GM13976 (cell line): ENCODE results near the gene FAM177B.

Source experiments
- DNase-seq: peaks from one replicate; pipeline ENCODE4 v3.0.0; 2012; ENCODE audit warnings: low spot score
- CTCF ChIP-seq: IDR thresholded peaks from 2 replicates; pipeline ENCODE4 v1.5.1; 2012; ENCODE audit warnings: borderline replicate concordance, mild to moderate bottlenecking; ENCODE audit not compliant: insufficient read depth; ENCODE audit errors: extremely low read depth, missing control alignments, control extremely low read depth
- in situ Hi-C: fragments of 300-500 bp; cut with MboI; formaldehyde crosslinking; loops from one replicate; pipeline ENCODE4 v1.12.0; 2022; ENCODE audit warnings: low sequenced_read_pairs, mixed read lengths, inconsistent platforms; ENCODE audit not compliant: unreplicated experiment

Gene FAM177B

GRCh38 chr1:222783051-222783450, 46.0 kb downstream of the FAM177B start:
- no peak for DNase-seq
- no peak for TF ChIP-seq CTCF
- in situ Hi-C loops, result no loop called here

GRCh38 chr1:222784371-222784770, 47.4 kb downstream of the FAM177B start:
- in situ Hi-C loops, result no loop called here
- no peak for DNase-seq

GRCh38 chr1:222784916-222785315, 47.9 kb downstream of the FAM177B start:
- DNase-seq, result no peak
- TF ChIP-seq CTCF, result no peak
- in situ Hi-C loops, result no loop called here

More at GRCh38 chr1:222784371-222784770, 47.4 kb downstream of the FAM177B start:
- no peak for TF ChIP-seq CTCF

GRCh38 chr1:222785529-222785928, 48.5 kb downstream of the FAM177B start:
- in situ Hi-C loops, result no loop called here
- no peak for DNase-seq
- no peak for TF ChIP-seq CTCF

GRCh38 chr1:222786121-222786520, 49.1 kb downstream of the FAM177B start:
- no peak for TF ChIP-seq CTCF
- in situ Hi-C loops, result no loop called here
- DNase-seq, result no peak

GRCh38 chr1:222787729-222788128, 50.7 kb downstream of the FAM177B start:
- no peak for DNase-seq
- TF ChIP-seq CTCF, result no peak
- in situ Hi-C loops, result no loop called here
